GM18861 (cell line): ENCODE measurements around the gene STK32B.
"Not testable (repeated sequence)": the region's sequence is repeated elsewhere in the genome, so short reads cannot be mapped to it uniquely, and the experiment has no call there.

Experiments used
- ATAC-seq: cut with Tn5 transposase; IDR thresholded peaks from one replicate; pipeline ENCODE4 v1.9.1; 2021; ENCODE audit not compliant: unreplicated experiment

Gene STK32B

GRCh38 chr4:5066968-5067367, 15.7 kb downstream of the STK32B start:
- not testable (repeated sequence) for ATAC-seq

GRCh38 chr4:5067908-5068307, 16.6 kb downstream of the STK32B start:
- no peak for ATAC-seq

- ATAC-seq: no peak
These were observed 18.6 kb downstream of the STK32B start for GRCh38 chr4:5069901-5070300.

GRCh38 chr4:5072948-5073347, 21.7 kb downstream of the STK32B start:
- ATAC-seq: no peak

- ATAC-seq: no peak
These were observed 26.7 kb downstream of the STK32B start for GRCh38 chr4:5078009-5078408.

- no peak for ATAC-seq
These were observed 28.3 kb downstream of the STK32B start for GRCh38 chr4:5079581-5079980.

GRCh38 chr4:5081441-5081999, 30.2 kb downstream of the STK32B start:
- ATAC-seq: no peak

GRCh38 chr4:5082376-5082775, 31.1 kb downstream of the STK32B start:
- ATAC-seq: no peak

- ATAC-seq: no peak
These were observed 33.7 kb downstream of the STK32B start for GRCh38 chr4:5084911-5085475.

- no peak for ATAC-seq
These were observed 35.3 kb downstream of the STK32B start for GRCh38 chr4:5086535-5086934.

- no peak for ATAC-seq
These were observed 45.0 kb downstream of the STK32B start for GRCh38 chr4:5096261-5096660.

GRCh38 chr4:5098176-5098575, 46.9 kb downstream of the STK32B start:
- no peak for ATAC-seq

GRCh38 chr4:5100336-5100735, 49.1 kb downstream of the STK32B start:
- no peak for ATAC-seq

GRCh38 chr4:5100986-5101385, 49.7 kb downstream of the STK32B start:
- ATAC-seq: no peak

- no peak for ATAC-seq
These were observed 50.3 kb downstream of the STK32B start for GRCh38 chr4:5101571-5101970.

GRCh38 chr4:5110901-5111300, 59.6 kb downstream of the STK32B start:
- ATAC-seq: no peak

- ATAC-seq: no peak
These were observed 61.2 kb downstream of the STK32B start for GRCh38 chr4:5112333-5113095.

GRCh38 chr4:5114950-5115349, 63.7 kb downstream of the STK32B start:
- ATAC-seq: no peak

- no peak for ATAC-seq
These were observed 67.0 kb downstream of the STK32B start for GRCh38 chr4:5118091-5118786.

GRCh38 chr4:5118994-5119835, 67.9 kb downstream of the STK32B start:
- ATAC-seq: no peak

- no peak for ATAC-seq
These were observed 68.8 kb downstream of the STK32B start for GRCh38 chr4:5120067-5120466.
